IgD-negative memory B cell (primary cell): ENCODE measurements around the gene DGKQ. TPM values are rescaled to one million over a fixed set of nuclear protein-coding genes. Genes with fewer than 3 reads are reported as not detected.
"Not testable (repeated sequence)": the region's sequence is repeated elsewhere in the genome, so short reads cannot be mapped to it uniquely, and the experiment has no call there.

Experiments used
- H3K27ac Mint-ChIP-seq, 3 donors: one replicate each; pipeline ENCODE4 v1.8.0; 2020 to 2022; ENCODE audit warnings: mild to moderate bottlenecking in 3 of 3, mixed read lengths in 3 of 3, moderate library complexity in 1 of 3
- H3K27me3 Mint-ChIP-seq: one replicate; pipeline ENCODE4 v1.8.0; 2021; ENCODE audit warnings: mixed read lengths
- H3K36me3 Mint-ChIP-seq: one replicate; pipeline ENCODE4 v1.8.0; 2020; ENCODE audit warnings: mild to moderate bottlenecking, mixed read lengths
- H3K4me1 Mint-ChIP-seq, 3 donors: one replicate each; pipeline ENCODE4 v1.8.0; 2020 to 2022; ENCODE audit warnings: mixed read lengths in 3 of 3, mild to moderate bottlenecking in 1 of 3
- H3K4me3 Mint-ChIP-seq, 4 donors: one replicate each; pipeline ENCODE4 v1.8.0; 2020 to 2022; ENCODE audit warnings: mild to moderate bottlenecking in 4 of 4, mixed read lengths in 4 of 4, moderate library complexity in 3 of 4
- H3K9me3 Mint-ChIP-seq, 3 donors: one replicate each; pipeline ENCODE4 v1.8.0; 2020 to 2021; ENCODE audit warnings: mixed read lengths in 3 of 3, mild to moderate bottlenecking in 1 of 3
- polyA plus RNA-seq: library from polyadenylated mRNA; unstranded; fragments of 300-500 nt; fragmentation: Illumina TruSeq; gene quantifications from one replicate; pipeline ENCODE4 v1.2.3, GENCODE V29; 2021

The DGKQ gene
- polyA plus RNA-seq, 1 donor from 2014 or later, result 3.5 TPM

- Mint-ChIP-seq H3K9me3 (no peaks in the 10 kb centered on the region), H3K27me3 (no peaks in the 10 kb centered on the region), H3K4me3 (peak overlapping the region in 3 of 4 donors; percentile 39 to 74 (median 53)), H3K27ac (peak overlapping the region in 2 of 3 donors; percentile 42 to 67), H3K4me1 (peaks cover 38 to 47% (median 46%) of the 10 kb centered on the region in 3 donors), H3K36me3 (peaks cover 2% of the 10 kb centered on the region)
These were observed 44.1 kb downstream of the DGKQ start for GRCh38 chr4:929096-929765.

- H3K4me1 Mint-ChIP-seq, result peaks cover 39 to 49% (median 49%) of the 10 kb centered on the region in 3 donors
- not testable (repeated sequence) for H3K9me3 Mint-ChIP-seq, H3K4me3 Mint-ChIP-seq, H3K36me3 Mint-ChIP-seq, H3K27ac Mint-ChIP-seq, H3K27me3 Mint-ChIP-seq
These were observed 45.8 kb downstream of the DGKQ start for GRCh38 chr4:927566-927965.

- Mint-ChIP-seq H3K27ac (peak overlapping the region in 1 of 3 donors; percentile 83), H3K4me3 (peak overlapping the region in 1 of 4 donors; percentile 73), H3K36me3 (peaks cover 2% of the 10 kb centered on the region), H3K4me1 (peaks cover 43 to 57% (median 56%) of the 10 kb centered on the region in 3 donors), H3K27me3 (no peaks in the 10 kb centered on the region), H3K9me3 (no peaks in the 10 kb centered on the region)
These were observed 46.8 kb downstream of the DGKQ start for GRCh38 chr4:926538-926937.

- Mint-ChIP-seq H3K4me3 (peak overlapping the region in 2 of 4 donors; percentile 63 to 73), H3K9me3 (no peaks in the 10 kb centered on the region), H3K4me1 (peaks cover 46 to 55% (median 55%) of the 10 kb centered on the region in 3 donors), H3K27ac (peak overlapping the region in 2 of 3 donors; percentile 47 to 84), H3K27me3 (no peaks in the 10 kb centered on the region), H3K36me3 (peaks cover 2% of the 10 kb centered on the region)
These were observed 47.4 kb downstream of the DGKQ start for GRCh38 chr4:925771-926500.

- Mint-ChIP-seq H3K4me3 (peak overlapping the region in 1 of 4 donors; percentile 71), H3K9me3 (no peaks in the 10 kb centered on the region), H3K4me1 (peaks cover 38 to 50% (median 48%) of the 10 kb centered on the region in 3 donors), H3K27ac (peak overlapping the region; percentile 73 to 94 (median 84)), H3K27me3 (no peaks in the 10 kb centered on the region), H3K36me3 (peaks cover 2% of the 10 kb centered on the region)
These were observed 48.2 kb downstream of the DGKQ start for GRCh38 chr4:925171-925570.

- H3K27me3 Mint-ChIP-seq, result no peaks in the 10 kb centered on the region
- H3K36me3 Mint-ChIP-seq, result peaks cover 4% of the 10 kb centered on the region
- peaks cover 41 to 51% (median 51%) of the 10 kb centered on the region in 3 donors for H3K4me1 Mint-ChIP-seq
- peak overlapping the region; percentile 23 to 85 (median 69) for H3K4me3 Mint-ChIP-seq
- H3K9me3 Mint-ChIP-seq, result peaks cover 0 to 2% (median 0%) of the 10 kb centered on the region in 3 donors
- H3K27ac Mint-ChIP-seq, result peak overlapping the region; percentile 84 to 94 (median 90)
These were observed 49.0 kb downstream of the DGKQ start for GRCh38 chr4:924107-925096.

GRCh38 chr4:921830-922331, 51.5 kb downstream of the DGKQ start:
- Mint-ChIP-seq H3K4me3 (peak overlapping the region; percentile 60 to 92 (median 87)), H3K36me3 (peaks cover 5% of the 10 kb centered on the region), H3K27ac (peak overlapping the region; percentile 88 to 97 (median 97)), H3K4me1 (peaks cover 54 to 60% (median 55%) of the 10 kb centered on the region in 3 donors), H3K9me3 (peaks cover 0 to 3% (median 0%) of the 10 kb centered on the region in 3 donors), H3K27me3 (no peaks in the 10 kb centered on the region)

GRCh38 chr4:919004-919680, 54.2 kb downstream of the DGKQ start:
- Mint-ChIP-seq H3K4me3 (peak overlapping the region in 1 of 4 donors; percentile 56), H3K27ac (peak overlapping the region in 1 of 3 donors; percentile 52), H3K4me1 (peaks cover 48 to 63% (median 52%) of the 10 kb centered on the region in 3 donors)
- not testable (repeated sequence) for H3K36me3 Mint-ChIP-seq, H3K9me3 Mint-ChIP-seq, H3K27me3 Mint-ChIP-seq

- H3K27me3 Mint-ChIP-seq, H3K27ac Mint-ChIP-seq, H3K36me3 Mint-ChIP-seq, H3K9me3 Mint-ChIP-seq, H3K4me3 Mint-ChIP-seq: not testable (repeated sequence)
- peaks cover 47 to 62% (median 50%) of the 10 kb centered on the region in 3 donors for H3K4me1 Mint-ChIP-seq
These were observed 54.8 kb downstream of the DGKQ start for GRCh38 chr4:918591-918990.

GRCh38 chr4:917992-918391, 55.4 kb downstream of the DGKQ start:
- H3K27ac Mint-ChIP-seq, result no peak overlapping the region
- peaks cover 3% of the 10 kb centered on the region for H3K36me3 Mint-ChIP-seq
- no peaks in the 10 kb centered on the region for H3K27me3 Mint-ChIP-seq
- H3K4me3 Mint-ChIP-seq, result peak overlapping the region in 1 of 4 donors; percentile 18
- H3K9me3 Mint-ChIP-seq, result peaks cover 0 to 3% (median 0%) of the 10 kb centered on the region in 3 donors
- peaks cover 44 to 58% (median 50%) of the 10 kb centered on the region in 3 donors for H3K4me1 Mint-ChIP-seq

- no peaks in the 10 kb centered on the region for H3K27me3 Mint-ChIP-seq
- peaks cover 39 to 53% (median 44%) of the 10 kb centered on the region in 3 donors for H3K4me1 Mint-ChIP-seq
- H3K36me3 Mint-ChIP-seq, result peaks cover 3% of the 10 kb centered on the region
- H3K4me3 Mint-ChIP-seq, result no peak overlapping the region
- H3K9me3 Mint-ChIP-seq, result peaks cover 0 to 3% (median 0%) of the 10 kb centered on the region in 3 donors
- H3K27ac Mint-ChIP-seq, result no peak overlapping the region
These were observed 55.9 kb downstream of the DGKQ start for GRCh38 chr4:917466-917865.

- Mint-ChIP-seq H3K27me3 (no peaks in the 10 kb centered on the region), H3K27ac (peak overlapping the region in 1 of 3 donors; percentile 62), H3K36me3 (peaks cover 3% of the 10 kb centered on the region), H3K9me3 (peaks cover 0 to 3% (median 0%) of the 10 kb centered on the region in 3 donors), H3K4me3 (peak overlapping the region in 3 of 4 donors; percentile 2 to 85 (median 63)), H3K4me1 (peaks cover 28 to 39% (median 33%) of the 10 kb centered on the region in 3 donors)
These were observed 57.8 kb downstream of the DGKQ start for GRCh38 chr4:915595-915994.

GRCh38 chr4:915041-915474, 58.3 kb downstream of the DGKQ start:
- peaks cover 0 to 3% (median 0%) of the 10 kb centered on the region in 3 donors for H3K9me3 Mint-ChIP-seq
- H3K27me3 Mint-ChIP-seq, result no peaks in the 10 kb centered on the region
- H3K4me1 Mint-ChIP-seq, result peaks cover 26 to 37% (median 33%) of the 10 kb centered on the region in 3 donors
- peaks cover 3% of the 10 kb centered on the region for H3K36me3 Mint-ChIP-seq
- peak overlapping the region; percentile 2 to 85 (median 72) for H3K4me3 Mint-ChIP-seq
- peak overlapping the region in 1 of 3 donors; percentile 39 for H3K27ac Mint-ChIP-seq
